GM19023 (cell line): ENCODE results near the gene LRRC74A.
A peak's percentile ranks its signal among the peaks of the same experiment; 100 is the strongest.
"Not testable (repeated sequence)": the region's sequence is repeated elsewhere in the genome, so short reads cannot be mapped to it uniquely, and the experiment has no call there.

Experiments used
- ATAC-seq: cut with Tn5 transposase; IDR thresholded peaks from one replicate; pipeline ENCODE4 v1.9.1; 2021; ENCODE audit warnings: mild to moderate bottlenecking, moderate library complexity; ENCODE audit not compliant: unreplicated experiment

Gene LRRC74A

GRCh38 chr14:76883447-76883846, 57.2 kb downstream of the LRRC74A start:
- ATAC-seq, result no peak

GRCh38 chr14:76884394-76884793, 58.2 kb downstream of the LRRC74A start:
- no peak for ATAC-seq

GRCh38 chr14:76884853-76885276, 58.7 kb downstream of the LRRC74A start:
- no peak for ATAC-seq

GRCh38 chr14:76887191-76887590, 61.0 kb downstream of the LRRC74A start:
- ATAC-seq, result no peak

GRCh38 chr14:76891391-76891790, 65.2 kb downstream of the LRRC74A start:
- ATAC-seq, result no peak

GRCh38 chr14:76894308-76894707, 68.1 kb downstream of the LRRC74A start:
- no peak for ATAC-seq

GRCh38 chr14:76898006-76898405, 71.8 kb downstream of the LRRC74A start:
- not testable (repeated sequence) for ATAC-seq

- ATAC-seq, result no peak
Observed at GRCh38 chr14:76900682-76901081, 74.5 kb downstream of the LRRC74A start.

GRCh38 chr14:76901171-76902055, 75.2 kb downstream of the LRRC74A start:
- ATAC-seq, result no peak

- ATAC-seq, result no peak
Observed at GRCh38 chr14:76902591-76902990, 76.4 kb downstream of the LRRC74A start.

- no peak for ATAC-seq
Observed at GRCh38 chr14:76904100-76904739, 78.0 kb downstream of the LRRC74A start.

- peak; percentile 73 for ATAC-seq
Observed at GRCh38 chr14:76904740-76905569, 78.7 kb downstream of the LRRC74A start.

- ATAC-seq, result no peak
Observed at GRCh38 chr14:76908834-76909233, 82.6 kb downstream of the LRRC74A start.

GRCh38 chr14:76909266-76909665, 83.1 kb downstream of the LRRC74A start:
- ATAC-seq, result no peak

GRCh38 chr14:76910371-76910890, 84.2 kb downstream of the LRRC74A start:
- ATAC-seq, result no peak

- no peak for ATAC-seq
Observed at GRCh38 chr14:76911473-76911872, 85.3 kb downstream of the LRRC74A start.

GRCh38 chr14:76914533-76915081, 88.4 kb downstream of the LRRC74A start:
- not testable (repeated sequence) for ATAC-seq

- ATAC-seq, result no peak
Observed at GRCh38 chr14:76916040-76916715, 90.0 kb downstream of the LRRC74A start.

GRCh38 chr14:76917158-76917596, 91.0 kb downstream of the LRRC74A start:
- ATAC-seq, result no peak

- ATAC-seq, result no peak
Observed at GRCh38 chr14:76917745-76918255, 91.6 kb downstream of the LRRC74A start.
